ENCODE data around the gene ASTL.

DNA sequence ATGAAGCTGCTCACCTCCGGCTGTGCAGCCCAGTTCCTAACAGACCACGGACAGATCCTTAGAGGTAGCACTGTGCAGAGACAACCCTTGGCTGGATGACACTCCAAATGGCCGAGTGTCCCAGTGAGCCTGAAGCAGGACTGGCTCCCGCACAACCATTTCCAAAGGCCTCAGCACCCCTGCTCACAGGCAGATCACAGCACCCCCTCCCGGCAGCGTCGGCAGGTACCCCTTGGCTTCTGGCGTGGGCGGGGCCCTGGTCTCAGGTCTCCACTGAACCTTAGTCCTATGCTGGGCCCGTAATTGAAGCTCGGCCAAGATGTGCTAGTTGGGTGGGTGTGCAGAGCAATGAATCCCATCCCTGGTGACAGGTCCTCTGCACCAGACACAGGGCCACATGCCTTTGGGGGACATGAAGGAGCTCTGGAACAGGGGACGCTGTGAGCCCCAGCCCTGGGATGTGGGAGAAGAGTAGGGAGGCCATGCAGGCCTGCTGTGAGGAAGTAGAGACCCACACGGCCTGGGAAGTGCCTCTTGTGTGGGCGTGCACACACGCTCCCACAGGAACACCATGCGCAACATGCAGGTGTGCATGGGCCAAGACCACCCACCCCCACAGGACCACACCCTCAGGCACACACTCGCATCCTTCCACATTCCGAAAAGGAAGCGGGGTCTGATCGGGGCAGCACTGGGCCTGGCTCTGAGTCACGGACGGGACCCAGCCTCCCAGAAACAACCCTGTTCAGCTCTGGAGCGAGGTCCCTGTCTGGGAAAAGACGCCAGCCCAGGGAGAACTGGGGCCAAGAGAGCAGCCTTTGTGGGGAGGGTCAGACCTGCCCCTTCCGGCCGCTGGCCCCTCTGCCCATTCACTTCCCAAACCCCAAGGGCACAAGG is 4.2 kb upstream of the ASTL start:
- TF ChIP-seq ATF2 (tag by site-specific recombination; IDR thresholded peaks at IDR 0.05; ENCODE audit: low read depth) (no peak), ZNF121 (tag by site-specific recombination; IDR thresholded peaks at IDR 0.05) (no peak), ZNF529 (tag by site-specific recombination; IDR thresholded peaks at IDR 0.05; ENCODE audit: insufficient replicate concordance) (no peak), ZNF558 (tag by site-specific recombination; IDR thresholded peaks at IDR 0.05) (no peak), GLI4 (tag by site-specific recombination; IDR thresholded peaks at IDR 0.05) (no peak), ZNF549 (tag by site-specific recombination; IDR thresholded peaks at IDR 0.05) (no peak), ZNF133 (tag by site-specific recombination; IDR thresholded peaks at IDR 0.05) (no peak), ZNF621 (tag by site-specific recombination; IDR thresholded peaks at IDR 0.05) (no peak), TRIM28 (IDR thresholded peaks at IDR 0.05; ENCODE audit: borderline replicate concordance, low read length) (no peak), ZNF114 (tag by site-specific recombination; IDR thresholded peaks at IDR 0.05) (no peak), YY1 (tag by site-specific recombination; IDR thresholded peaks at IDR 0.05) (no peak), KLF9 (tag by site-specific recombination; IDR thresholded peaks at IDR 0.05; ENCODE audit: low read depth) (no peak)
- TF ChIP-seq, protein P1, sequence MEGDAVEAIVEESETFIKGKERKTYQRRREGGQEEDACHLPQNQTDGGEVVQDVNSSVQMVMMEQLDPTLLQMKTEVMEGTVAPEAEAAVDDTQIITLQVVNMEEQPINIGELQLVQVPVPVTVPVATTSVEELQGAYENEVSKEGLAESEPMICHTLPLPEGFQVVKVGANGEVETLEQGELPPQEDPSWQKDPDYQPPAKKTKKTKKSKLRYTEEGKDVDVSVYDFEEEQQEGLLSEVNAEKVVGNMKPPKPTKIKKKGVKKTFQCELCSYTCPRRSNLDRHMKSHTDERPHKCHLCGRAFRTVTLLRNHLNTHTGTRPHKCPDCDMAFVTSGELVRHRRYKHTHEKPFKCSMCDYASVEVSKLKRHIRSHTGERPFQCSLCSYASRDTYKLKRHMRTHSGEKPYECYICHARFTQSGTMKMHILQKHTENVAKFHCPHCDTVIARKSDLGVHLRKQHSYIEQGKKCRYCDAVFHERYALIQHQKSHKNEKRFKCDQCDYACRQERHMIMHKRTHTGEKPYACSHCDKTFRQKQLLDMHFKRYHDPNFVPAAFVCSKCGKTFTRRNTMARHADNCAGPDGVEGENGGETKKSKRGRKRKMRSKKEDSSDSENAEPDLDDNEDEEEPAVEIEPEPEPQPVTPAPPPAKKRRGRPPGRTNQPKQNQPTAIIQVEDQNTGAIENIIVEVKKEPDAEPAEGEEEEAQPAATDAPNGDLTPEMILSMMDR (tag by site-specific recombination; IDR thresholded peaks at IDR 0.05), result no peak

Data from HEK293 (cell line).